ENCODE data around the gene TTC28.

TTC28 gene

DNA sequence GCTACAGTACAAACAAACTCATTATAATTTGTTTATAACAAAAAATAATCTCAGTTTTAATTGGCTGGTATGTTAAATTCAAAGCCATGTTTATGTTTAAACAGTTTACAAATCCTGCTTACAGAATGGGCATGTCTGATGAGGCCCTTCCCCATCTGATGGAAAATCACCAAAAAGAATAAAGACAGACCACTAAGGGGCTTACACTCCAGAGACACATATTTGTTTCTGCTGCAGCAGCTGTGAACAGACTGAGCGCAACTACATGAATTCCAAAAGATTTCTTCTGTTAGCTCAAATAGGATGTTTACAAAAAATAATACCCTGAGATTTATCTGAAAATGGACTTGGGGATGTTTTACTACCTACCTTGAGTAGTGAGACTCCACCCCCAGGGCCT lies 585.9 kb downstream of the TTC28 start:
- TF ChIP-seq TEAD4 (IDR thresholded peaks at IDR 0.05) (no peak), FOXM1 (IDR thresholded peaks at IDR 0.05; ENCODE audit: borderline replicate concordance, low read depth) (no peak), EGR1 (IDR thresholded peaks at IDR 0.05) (no peak), CEBPB (IDR thresholded peaks at IDR 0.05) (no peak), EP300 (IDR thresholded peaks at IDR 0.05; ENCODE audit: borderline replicate concordance) (no peak), NFIC (IDR thresholded peaks at IDR 0.05) (no peak), TCF12 (IDR thresholded peaks at IDR 0.05; ENCODE audit: low read depth) (no peak), RAD21 (IDR thresholded peaks at IDR 0.05; ENCODE audit: low read depth) (no peak), TAF1 (IDR thresholded peaks at IDR 0.05; ENCODE audit: low read depth) (no peak), ZBTB7A (IDR thresholded peaks at IDR 0.05; ENCODE audit: low read depth) (no peak), CREB1 (IDR thresholded peaks at IDR 0.05; ENCODE audit: low read depth) (no peak), YY1 (IDR thresholded peaks at IDR 0.05; ENCODE audit: low read depth) (no peak)
- TF ChIP-seq, protein P1, sequence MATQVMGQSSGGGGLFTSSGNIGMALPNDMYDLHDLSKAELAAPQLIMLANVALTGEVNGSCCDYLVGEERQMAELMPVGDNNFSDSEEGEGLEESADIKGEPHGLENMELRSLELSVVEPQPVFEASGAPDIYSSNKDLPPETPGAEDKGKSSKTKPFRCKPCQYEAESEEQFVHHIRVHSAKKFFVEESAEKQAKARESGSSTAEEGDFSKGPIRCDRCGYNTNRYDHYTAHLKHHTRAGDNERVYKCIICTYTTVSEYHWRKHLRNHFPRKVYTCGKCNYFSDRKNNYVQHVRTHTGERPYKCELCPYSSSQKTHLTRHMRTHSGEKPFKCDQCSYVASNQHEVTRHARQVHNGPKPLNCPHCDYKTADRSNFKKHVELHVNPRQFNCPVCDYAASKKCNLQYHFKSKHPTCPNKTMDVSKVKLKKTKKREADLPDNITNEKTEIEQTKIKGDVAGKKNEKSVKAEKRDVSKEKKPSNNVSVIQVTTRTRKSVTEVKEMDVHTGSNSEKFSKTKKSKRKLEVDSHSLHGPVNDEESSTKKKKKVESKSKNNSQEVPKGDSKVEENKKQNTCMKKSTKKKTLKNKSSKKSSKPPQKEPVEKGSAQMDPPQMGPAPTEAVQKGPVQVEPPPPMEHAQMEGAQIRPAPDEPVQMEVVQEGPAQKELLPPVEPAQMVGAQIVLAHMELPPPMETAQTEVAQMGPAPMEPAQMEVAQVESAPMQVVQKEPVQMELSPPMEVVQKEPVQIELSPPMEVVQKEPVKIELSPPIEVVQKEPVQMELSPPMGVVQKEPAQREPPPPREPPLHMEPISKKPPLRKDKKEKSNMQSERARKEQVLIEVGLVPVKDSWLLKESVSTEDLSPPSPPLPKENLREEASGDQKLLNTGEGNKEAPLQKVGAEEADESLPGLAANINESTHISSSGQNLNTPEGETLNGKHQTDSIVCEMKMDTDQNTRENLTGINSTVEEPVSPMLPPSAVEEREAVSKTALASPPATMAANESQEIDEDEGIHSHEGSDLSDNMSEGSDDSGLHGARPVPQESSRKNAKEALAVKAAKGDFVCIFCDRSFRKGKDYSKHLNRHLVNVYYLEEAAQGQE (IDR thresholded peaks at IDR 0.05; ENCODE audit: low read depth), result no peak
- TF ChIP-seq, protein P2, sequence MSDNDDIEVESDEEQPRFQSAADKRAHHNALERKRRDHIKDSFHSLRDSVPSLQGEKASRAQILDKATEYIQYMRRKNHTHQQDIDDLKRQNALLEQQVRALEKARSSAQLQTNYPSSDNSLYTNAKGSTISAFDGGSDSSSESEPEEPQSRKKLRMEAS (IDR thresholded peaks at IDR 0.05), result no peak
- TF ChIP-seq, protein P3, sequence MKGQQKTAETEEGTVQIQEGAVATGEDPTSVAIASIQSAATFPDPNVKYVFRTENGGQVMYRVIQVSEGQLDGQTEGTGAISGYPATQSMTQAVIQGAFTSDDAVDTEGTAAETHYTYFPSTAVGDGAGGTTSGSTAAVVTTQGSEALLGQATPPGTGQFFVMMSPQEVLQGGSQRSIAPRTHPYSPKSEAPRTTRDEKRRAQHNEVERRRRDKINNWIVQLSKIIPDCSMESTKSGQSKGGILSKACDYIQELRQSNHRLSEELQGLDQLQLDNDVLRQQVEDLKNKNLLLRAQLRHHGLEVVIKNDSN (IDR thresholded peaks at IDR 0.05), result no peak

DNA sequence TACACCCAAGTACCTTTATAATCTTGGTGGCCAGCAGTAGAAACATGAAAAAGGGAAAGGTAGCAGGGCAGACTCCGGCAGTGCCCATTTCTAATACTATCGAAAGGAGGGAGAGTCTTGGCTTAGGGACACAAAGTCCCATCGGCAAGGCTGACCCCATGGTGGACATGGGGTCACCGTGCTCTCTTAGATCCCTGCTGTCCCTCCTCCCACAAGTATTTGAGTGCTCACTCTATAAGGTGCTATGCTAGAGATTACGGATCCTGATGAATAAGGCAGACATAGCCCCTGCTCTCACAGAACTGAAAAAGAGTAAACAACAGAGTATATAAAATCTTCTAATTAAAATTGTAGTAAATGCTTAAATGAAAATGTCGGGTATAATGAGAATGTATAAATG lies 588.2 kb downstream of the TTC28 start:
- TF ChIP-seq NFIC (IDR thresholded peaks at IDR 0.05), result no peak

DNA sequence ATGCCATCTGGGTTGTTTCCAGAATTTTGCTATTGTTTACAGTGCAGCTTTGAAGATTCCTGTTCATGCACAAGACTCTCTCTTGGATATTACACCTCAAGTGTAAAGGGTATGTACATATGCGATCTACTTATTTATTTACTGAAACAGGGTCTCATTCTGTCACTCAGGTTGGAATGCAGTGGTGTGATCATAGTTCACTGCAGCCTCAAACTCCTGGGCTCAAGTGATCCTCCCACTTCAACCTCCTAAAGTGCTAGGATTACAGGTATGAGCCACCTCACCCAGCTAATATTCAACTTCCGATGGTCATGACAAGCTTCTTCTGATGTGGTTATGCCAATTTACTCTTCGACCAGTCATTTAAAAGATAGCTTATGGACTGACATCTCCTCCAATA lies 602.5 kb downstream of the TTC28 start:
- no peak for TF ChIP-seq RAD21 (IDR thresholded peaks at IDR 0.05; ENCODE audit: low read depth)
- no peak for TF ChIP-seq EP300 (IDR thresholded peaks at IDR 0.05; ENCODE audit: borderline replicate concordance)
- TF ChIP-seq TEAD4 (IDR thresholded peaks at IDR 0.05), result no peak

DNA sequence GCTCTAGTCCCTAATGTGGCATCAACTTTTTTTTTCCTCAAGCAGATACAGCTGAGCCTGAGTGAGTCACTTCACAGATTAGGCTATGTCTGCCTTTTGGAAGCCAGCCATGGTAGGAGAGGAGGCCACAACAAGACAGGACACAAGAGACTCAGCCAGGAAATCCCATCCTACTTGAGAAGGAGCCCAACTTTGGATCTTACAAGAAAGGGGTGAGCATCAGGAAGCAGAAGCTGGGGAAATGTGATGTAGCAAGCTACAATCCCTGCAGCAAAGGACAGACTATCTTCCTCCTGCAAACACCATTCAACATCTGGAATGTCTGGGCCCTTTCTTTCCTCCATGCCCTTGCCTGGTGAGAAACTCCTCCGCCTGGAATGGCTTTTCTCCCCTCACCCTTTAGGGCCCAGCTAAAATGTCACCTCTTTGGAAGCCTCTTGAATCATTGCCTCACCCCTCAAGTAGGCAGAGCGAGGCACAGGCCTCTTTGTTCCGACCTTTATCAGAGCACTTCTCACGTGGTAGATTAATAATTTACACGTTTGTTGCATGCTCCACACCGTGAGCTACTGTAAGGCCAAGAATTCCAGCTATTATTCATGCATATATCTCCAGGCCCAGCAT lies 604.2 kb downstream of the TTC28 start:
- TF ChIP-seq, protein P1 (IDR thresholded peaks at IDR 0.05; ENCODE audit: low read depth), result no peak
- no peak for TF ChIP-seq TEAD4 (IDR thresholded peaks at IDR 0.05)
- no peak for TF ChIP-seq RAD21 (IDR thresholded peaks at IDR 0.05; ENCODE audit: low read depth)
- TF ChIP-seq EGR1 (IDR thresholded peaks at IDR 0.05), result no peak
- no peak for TF ChIP-seq YY1 (IDR thresholded peaks at IDR 0.05; ENCODE audit: low read depth)
- TF ChIP-seq CREB1 (IDR thresholded peaks at IDR 0.05; ENCODE audit: low read depth), result no peak

DNA sequence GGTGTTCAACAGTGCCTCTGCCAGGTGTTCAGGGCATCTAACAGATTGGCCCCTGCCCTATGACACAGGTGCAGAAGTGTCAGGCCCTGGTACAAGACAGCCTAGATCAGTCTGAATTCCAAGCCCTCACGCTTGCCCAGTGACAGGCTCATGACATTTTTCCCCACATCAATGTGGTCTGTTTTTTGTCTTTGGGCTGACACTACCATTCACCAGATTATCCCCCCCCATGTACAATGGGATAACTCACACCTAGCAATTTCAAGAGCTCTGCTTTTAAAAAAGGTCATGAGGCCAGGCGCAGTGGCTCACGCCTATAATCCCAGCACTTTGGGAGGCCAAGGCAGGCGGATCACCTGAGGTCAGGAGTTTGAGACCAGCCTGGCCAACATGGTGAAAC lies 605.1 kb downstream of the TTC28 start:
- TF ChIP-seq EP300 (IDR thresholded peaks at IDR 0.05; ENCODE audit: borderline replicate concordance), result no peak
- TF ChIP-seq, protein P1 (IDR thresholded peaks at IDR 0.05; ENCODE audit: low read depth), result no peak
- TF ChIP-seq RAD21 (IDR thresholded peaks at IDR 0.05; ENCODE audit: low read depth), result no peak
- TF ChIP-seq TEAD4 (IDR thresholded peaks at IDR 0.05), result no peak
- TF ChIP-seq TCF12 (IDR thresholded peaks at IDR 0.05; ENCODE audit: low read depth), result no peak
- TF ChIP-seq, protein P3 (IDR thresholded peaks at IDR 0.05), result no peak
- TF ChIP-seq CEBPB (IDR thresholded peaks at IDR 0.05), result no peak
- no peak for TF ChIP-seq CREB1 (IDR thresholded peaks at IDR 0.05; ENCODE audit: low read depth)
- no peak for TF ChIP-seq NFIC (IDR thresholded peaks at IDR 0.05)
- no peak for TF ChIP-seq YY1 (IDR thresholded peaks at IDR 0.05; ENCODE audit: low read depth)
- no peak for TF ChIP-seq EGR1 (IDR thresholded peaks at IDR 0.05)
- TF ChIP-seq TAF1 (IDR thresholded peaks at IDR 0.05; ENCODE audit: low read depth), result no peak
- TF ChIP-seq FOXM1 (IDR thresholded peaks at IDR 0.05; ENCODE audit: borderline replicate concordance, low read depth), result no peak
- TF ChIP-seq, protein P2 (IDR thresholded peaks at IDR 0.05), result no peak
- no peak for TF ChIP-seq ZBTB7A (IDR thresholded peaks at IDR 0.05; ENCODE audit: low read depth)
